Thyroid gland (tissue), 4 donors: ENCODE data around the gene KRT85. TPM values are rescaled to one million over a fixed set of nuclear protein-coding genes. Genes with fewer than 3 reads are reported as not detected.

Source experiments
- DNase-seq, 2 donors: peaks; one replicate each; pipeline ENCODE4 v3.0.0-alpha.2; 2019
- H3K27ac ChIP-seq, 3 donors: fragments of 200-600 bp; sonication (generic); 1 replicate in 2 of 3; 2 replicates in 1 of 3; pipeline ENCODE4 v1.5.1; 2016 to 2019; ENCODE audit warnings: mild to moderate bottlenecking in 1 of 3, moderate library complexity in 1 of 3
- H3K27me3 ChIP-seq: fragments of 200-600 bp; sonication (generic); one replicate; pipeline ENCODE4 v1.5.1; 2019
- H3K36me3 ChIP-seq, 2 donors: fragments of 200-600 bp; sonication (generic); one replicate each; pipeline ENCODE4 v1.5.1; 2016 to 2019
- H3K4me1 ChIP-seq, 2 donors: fragments of 200-600 bp; sonication (generic); one replicate each; pipeline ENCODE4 v1.5.1; 2017 to 2019
- H3K4me3 ChIP-seq, 3 donors: fragments of 200-600 bp; sonication (generic); replicated peaks in 1 of 3; 1 replicate in 2 of 3; 2 replicates in 1 of 3; pipeline ENCODE4 v1.5.1; 2016; ENCODE audit warnings: mild to moderate bottlenecking in 1 of 3
- H3K9me3 ChIP-seq: fragments of 200-600 bp; sonication (generic); one replicate; pipeline ENCODE4 v1.5.1; 2017
- CTCF ChIP-seq, 6 experiments: fragments of 200-600 bp in 3 of 6; fragments of 450-650 bp in 3 of 6; sonication (generic) in 3 of 6; IDR thresholded peaks; one replicate each; pipeline ENCODE4 v1.5.1; 2016 to 2019; ENCODE audit warnings: antibody characterized with exemption in 6 of 6, mild to moderate bottlenecking in 2 of 6, inconsistent platforms in 1 of 6, moderate library complexity in 1 of 6
- POLR2A ChIP-seq, 2 donors: fragments of 450-650 bp; IDR thresholded peaks; one replicate each; pipeline ENCODE4 v1.6.1; 2017; ENCODE audit warnings: antibody characterized with exemption in 2 of 2, mild to moderate bottlenecking in 2 of 2, moderate library complexity in 1 of 2
- WGBS, 2 donors: methylation state at CpG; one replicate each; pipeline ENCODE4 v1.1.5; 2017; 5-methylcytosine and 5-hydroxymethylcytosine counted together
- intact Hi-C: fragments of 100-400 bp; cut with DNase I; formaldehyde crosslinking; loops from one replicate; pipeline ENCODE4 v1.15.1; 2023
- total RNA-seq, 4 donors: library from RNA; depleted of rRNA; stranded (reverse); fragments of >200 nt; gene quantifications; one replicate each; pipeline ENCODE4 v1.2.3, GENCODE V29; 2016

The KRT85 gene
- total RNA-seq, 4 donors from 2014 or later: not detected

GRCh38 chr12:52336641-52337040 lies 30.6 kb downstream of the KRT85 start:
- WGBS, 2 donors: 61 to 80% methylated on average over 2 of the region's 2 CpGs
- Histone ChIP-seq H3K27me3 (no peaks in the 10 kb centered on the region), H3K4me3 (no peak overlapping the region), H3K9me3 (no peaks in the 10 kb centered on the region), H3K4me1 (peaks cover 6 to 17% of the 10 kb centered on the region in 2 donors), H3K36me3 (no peaks in the 10 kb centered on the region), H3K27ac (no peak overlapping the region)
- TF ChIP-seq CTCF (IDR thresholded peaks at IDR 0.05) (no peak), POLR2A (IDR thresholded peaks at IDR 0.05) (no peak)
- no peak for DNase-seq
- intact Hi-C loops: no loop called here

GRCh38 chr12:52335598-52336262 lies 31.6 kb downstream of the KRT85 start:
- DNase-seq: no peak
- no peak overlapping the region for H3K4me3 ChIP-seq
- TF ChIP-seq CTCF (IDR thresholded peaks at IDR 0.05): no peak
- no peak for TF ChIP-seq POLR2A (IDR thresholded peaks at IDR 0.05)
- no peaks in the 10 kb centered on the region for H3K9me3 ChIP-seq
- no peaks in the 10 kb centered on the region for H3K36me3 ChIP-seq
- H3K4me1 ChIP-seq: peaks cover 6 to 20% of the 10 kb centered on the region in 2 donors
- no peaks in the 10 kb centered on the region for H3K27me3 ChIP-seq
- intact Hi-C loops: no loop called here
- WGBS, 2 donors: 70 to 72% methylated on average over 3 to 4 of the region's 4 CpGs
- H3K27ac ChIP-seq: no peak overlapping the region

- intact Hi-C loops: no loop called here
- no peaks in the 10 kb centered on the region for H3K36me3 ChIP-seq
- DNase-seq: no peak
- H3K27me3 ChIP-seq: no peaks in the 10 kb centered on the region
- H3K4me1 ChIP-seq: peaks cover 6 to 16% of the 10 kb centered on the region in 2 donors
- no peaks in the 10 kb centered on the region for H3K9me3 ChIP-seq
- no peak overlapping the region for H3K4me3 ChIP-seq
- TF ChIP-seq POLR2A (IDR thresholded peaks at IDR 0.05) (no peak), CTCF (IDR thresholded peaks at IDR 0.05) (no peak)
- 96% methylated on average over 3 of the region's 3 CpGs for WGBS, 2 donors
- no peak overlapping the region for H3K27ac ChIP-seq
These were observed 33.1 kb downstream of the KRT85 start for GRCh38 chr12:52334185-52334584.

- 73 to 77% methylated on average over 3 of the region's 3 CpGs for WGBS, 2 donors
- intact Hi-C loops: no loop called here
- no peak for DNase-seq
- no peaks in the 10 kb centered on the region for H3K9me3 ChIP-seq
- H3K36me3 ChIP-seq: no peaks in the 10 kb centered on the region
- H3K27ac ChIP-seq: no peak overlapping the region
- no peak overlapping the region for H3K4me3 ChIP-seq
- H3K27me3 ChIP-seq: no peaks in the 10 kb centered on the region
- TF ChIP-seq CTCF (IDR thresholded peaks at IDR 0.05) (no peak), POLR2A (IDR thresholded peaks at IDR 0.05) (no peak)
- H3K4me1 ChIP-seq: peaks cover 6 to 17% of the 10 kb centered on the region in 2 donors
These were observed 34.0 kb downstream of the KRT85 start for GRCh38 chr12:52333321-52333720.

- WGBS, 2 donors: 86 to 100% methylated on average over 1 of the region's 1 CpG
- no peak for DNase-seq
- Histone ChIP-seq H3K27ac (peak overlapping the region; percentile 33 to 63 (median 49)), H3K36me3 (no peaks in the 10 kb centered on the region), H3K4me1 (peaks cover 6 to 26% of the 10 kb centered on the region in 2 donors), H3K27me3 (no peaks in the 10 kb centered on the region), H3K4me3 (no peak overlapping the region), H3K9me3 (no peaks in the 10 kb centered on the region)
- TF ChIP-seq POLR2A (IDR thresholded peaks at IDR 0.05) (no peak), CTCF (IDR thresholded peaks at IDR 0.05) (no peak)
- intact Hi-C loops: no loop called here
These were observed 34.9 kb downstream of the KRT85 start for GRCh38 chr12:52332381-52332780.
